Fibroblast of skin of right quadriceps (primary cell): ENCODE data around the gene SLC7A14.
"Not testable (repeated sequence)": the region's sequence is repeated elsewhere in the genome, so short reads cannot be mapped to it uniquely, and the experiment has no call there.

Experiments used
- DNase-seq: peaks from one replicate; pipeline ENCODE4 v3.0.0-alpha.2; 2013

SLC7A14 gene

GRCh38 chr3:170593634-170594033 lies 7.8 kb upstream of the SLC7A14 start:
- DNase-seq = no peak

GRCh38 chr3:170589113-170589512 lies 3.2 kb upstream of the SLC7A14 start:
- DNase-seq = no peak

GRCh38 chr3:170585008-170585936 lies 603 bp downstream of the SLC7A14 start:
- no peak for DNase-seq

GRCh38 chr3:170584585-170585007 lies 1.3 kb downstream of the SLC7A14 start:
- peak; percentile 70 for DNase-seq

- DNase-seq = no peak
Observed at GRCh38 chr3:170579646-170580045, 6.2 kb downstream of the SLC7A14 start.

- peak; percentile 82 for DNase-seq
Observed at GRCh38 chr3:170572665-170573253, 13.1 kb downstream of the SLC7A14 start.

GRCh38 chr3:170567598-170567997 lies 18.3 kb downstream of the SLC7A14 start:
- DNase-seq = not testable (repeated sequence)

- DNase-seq = no peak
Observed at GRCh38 chr3:170566413-170566812, 19.5 kb downstream of the SLC7A14 start.

GRCh38 chr3:170565495-170565894 lies 20.4 kb downstream of the SLC7A14 start:
- DNase-seq = no peak

GRCh38 chr3:170564664-170565063 lies 21.2 kb downstream of the SLC7A14 start:
- DNase-seq = no peak

GRCh38 chr3:170563712-170564423 lies 22.0 kb downstream of the SLC7A14 start:
- peak; percentile 82 for DNase-seq

- DNase-seq = no peak
Observed at GRCh38 chr3:170562080-170562479, 23.8 kb downstream of the SLC7A14 start.

- DNase-seq = peak; percentile 34
Observed at GRCh38 chr3:170560717-170561382, 25.0 kb downstream of the SLC7A14 start.

- peak; percentile 15 for DNase-seq
Observed at GRCh38 chr3:170560296-170560695, 25.6 kb downstream of the SLC7A14 start.

- no peak for DNase-seq
Observed at GRCh38 chr3:170558427-170558826, 27.4 kb downstream of the SLC7A14 start.

GRCh38 chr3:170555329-170555728 lies 30.5 kb downstream of the SLC7A14 start:
- DNase-seq = peak; percentile 52

- peak; percentile 18 for DNase-seq
Observed at GRCh38 chr3:170553788-170554757, 31.8 kb downstream of the SLC7A14 start.

- no peak for DNase-seq
Observed at GRCh38 chr3:170551252-170551651, 34.6 kb downstream of the SLC7A14 start.

- DNase-seq = peak; percentile 47
Observed at GRCh38 chr3:170542704-170543103, 43.2 kb downstream of the SLC7A14 start.

- DNase-seq = no peak
Observed at GRCh38 chr3:170539897-170540296, 46.0 kb downstream of the SLC7A14 start.

- DNase-seq = peak; percentile 7
Observed at GRCh38 chr3:170536712-170537111, 49.2 kb downstream of the SLC7A14 start.

GRCh38 chr3:170534227-170534626 lies 51.6 kb downstream of the SLC7A14 start:
- no peak for DNase-seq
